H9 (cell line): ENCODE data around the gene SPTSSB. TPM values are rescaled to one million over a fixed set of nuclear protein-coding genes. Genes with fewer than 3 reads are reported as not detected.

Experiments
- DNase-seq: peaks from one replicate; pipeline ENCODE4 v3.0.0-alpha.2; 2017
- H2AFZ ChIP-seq: one replicate; pipeline ENCODE4 v1.6.1; 2013; ENCODE audit warnings: mild to moderate bottlenecking, low read length, control low read depth, moderate library complexity
- H2AK5ac ChIP-seq: 2 replicates; pipeline ENCODE4 v1.6.1; 2013; ENCODE audit warnings: low read length, control low read depth, mixed read lengths; ENCODE audit not compliant: insufficient read length
- H2BK120ac ChIP-seq: one replicate; pipeline ENCODE4 v1.6.1; 2013; ENCODE audit warnings: low read depth, mild to moderate bottlenecking, low read length, control low read depth, inconsistent platforms; ENCODE audit not compliant: poor library complexity, severe bottlenecking
- H2BK12ac ChIP-seq: 2 replicates; pipeline ENCODE4 v1.6.1; 2013; ENCODE audit warnings: low read length, control low read depth, mixed read lengths, low read depth; ENCODE audit not compliant: insufficient read length
- H2BK15ac ChIP-seq: 2 replicates; pipeline ENCODE4 v1.6.1; 2013; ENCODE audit warnings: low read depth, low read length, control low read depth
- H2BK20ac ChIP-seq: one replicate; pipeline ENCODE4 v1.6.1; 2013; ENCODE audit warnings: low read depth, mild to moderate bottlenecking, low read length, control low read depth, inconsistent platforms; ENCODE audit not compliant: poor library complexity, severe bottlenecking
- H2BK5ac ChIP-seq: 2 replicates; pipeline ENCODE4 v1.6.1; 2013; ENCODE audit warnings: low read length, control low read depth, mixed read lengths; ENCODE audit not compliant: insufficient read length
- H3K14ac ChIP-seq: 2 replicates; pipeline ENCODE4 v1.6.1; 2013; ENCODE audit warnings: low read length, control low read depth; ENCODE audit not compliant: insufficient read depth
- H3K18ac ChIP-seq: 2 replicates; pipeline ENCODE4 v1.6.1; 2013; ENCODE audit warnings: low read depth, mild to moderate bottlenecking, mixed read lengths, low read length, control low read depth; ENCODE audit not compliant: insufficient read length
- H3K23ac ChIP-seq: 2 replicates; pipeline ENCODE4 v1.6.1; 2013; ENCODE audit warnings: low read length, control low read depth, mixed read lengths, low read depth; ENCODE audit not compliant: insufficient read length
- H3K23me2 ChIP-seq: 2 replicates; pipeline ENCODE4 v1.6.1; 2013; ENCODE audit warnings: low read depth, mild to moderate bottlenecking, mixed read lengths, low read length, control low read depth; ENCODE audit not compliant: insufficient read length, poor library complexity, severe bottlenecking
- H3K27ac ChIP-seq: 2 replicates; pipeline ENCODE4 v1.5.1; 2013; ENCODE audit warnings: low read length, control low read depth, mixed read lengths, low read depth; ENCODE audit not compliant: insufficient read length
- H3K27me3 ChIP-seq: 2 replicates; pipeline ENCODE4 v1.6.1; 2013; ENCODE audit warnings: low read length, control low read depth, inconsistent platforms; ENCODE audit not compliant: insufficient read depth
- H3K4ac ChIP-seq: 2 replicates; pipeline ENCODE4 v1.6.1; 2013; ENCODE audit warnings: low read depth, mild to moderate bottlenecking, control low read depth, inconsistent platforms, low read length, moderate library complexity
- H3K4me1 ChIP-seq: 2 replicates; pipeline ENCODE4 v1.6.1; 2013; ENCODE audit warnings: low read length, control low read depth, inconsistent platforms; ENCODE audit not compliant: insufficient read depth
- H3K4me2 ChIP-seq: 2 replicates; pipeline ENCODE4 v1.6.1; 2013; ENCODE audit warnings: low read length, control low read depth, mixed read lengths; ENCODE audit not compliant: insufficient read length, insufficient read depth
- H3K56ac ChIP-seq: 2 replicates; pipeline ENCODE4 v1.6.1; 2013; ENCODE audit warnings: low read depth, mild to moderate bottlenecking, mixed read lengths, low read length, control low read depth; ENCODE audit not compliant: insufficient read length
- H3K79me1 ChIP-seq: 2 replicates; pipeline ENCODE4 v1.6.1; 2013; ENCODE audit warnings: low read depth, mild to moderate bottlenecking, moderate library complexity, low read length, control low read depth, inconsistent platforms; ENCODE audit not compliant: insufficient read depth, poor library complexity, severe bottlenecking
- H3K79me2 ChIP-seq: 2 replicates; pipeline ENCODE4 v1.6.1; 2013; ENCODE audit warnings: low read length, control low read depth, inconsistent platforms; ENCODE audit not compliant: insufficient read depth
- H3K9ac ChIP-seq: 2 replicates; pipeline ENCODE4 v1.6.1; 2013; ENCODE audit warnings: low read length, control low read depth, mixed read lengths; ENCODE audit not compliant: insufficient read length; ENCODE audit errors: extremely low read depth
- H3K9me3 ChIP-seq: one replicate; pipeline ENCODE4 v1.6.1; 2013; ENCODE audit warnings: low read depth, low read length, inconsistent platforms; ENCODE audit not compliant: control insufficient read depth
- H3T11ph ChIP-seq: one replicate; pipeline ENCODE4 v1.6.1; 2013; ENCODE audit warnings: mild to moderate bottlenecking, low read length, control low read depth, inconsistent platforms
- H4K20me1 ChIP-seq: one replicate; pipeline ENCODE4 v1.6.1; 2013; ENCODE audit not compliant: control insufficient read depth, insufficient read length, insufficient read depth
- H4K5ac ChIP-seq: 2 replicates; pipeline ENCODE4 v1.6.1; 2013; ENCODE audit warnings: low read depth, mild to moderate bottlenecking, mixed read lengths, low read length, control low read depth; ENCODE audit not compliant: insufficient read length
- H4K8ac ChIP-seq: replicated peaks from 2 replicates; pipeline ENCODE4 v1.6.1; 2013; ENCODE audit warnings: low read length, control low read depth, mixed read lengths, low read depth; ENCODE audit not compliant: insufficient read length
- H4K91ac ChIP-seq: 2 replicates; pipeline ENCODE4 v1.6.1; 2013; ENCODE audit warnings: low read depth, mild to moderate bottlenecking, moderate library complexity, mixed read lengths, low read length, control low read depth; ENCODE audit not compliant: insufficient read length
- H3K27ac Mint-ChIP-seq, 3 experiments: 2 replicates in 2 of 3; 3 replicates in 1 of 3; pipeline ENCODE4 v1.8.0; 2020 to 2021; ENCODE audit warnings: mixed read lengths in 3 of 3, mild to moderate bottlenecking in 1 of 3, moderate library complexity in 1 of 3
- H3K27me3 Mint-ChIP-seq: 2 replicates; pipeline ENCODE4 v1.8.0; 2021; ENCODE audit warnings: low read depth, mild to moderate bottlenecking, moderate library complexity, mixed read lengths
- H3K36me3 Mint-ChIP-seq, 3 experiments: 2 replicates in 2 of 3; 3 replicates in 1 of 3; pipeline ENCODE4 v1.8.0; 2020 to 2021; ENCODE audit warnings: low read depth in 3 of 3, mixed read lengths in 3 of 3; ENCODE audit not compliant: insufficient read depth in 1 of 3
- H3K4me1 Mint-ChIP-seq, 2 experiments: 2 replicates each; pipeline ENCODE4 v1.8.0; 2020; ENCODE audit warnings: mixed read lengths in 2 of 2
- H3K4me3 Mint-ChIP-seq, 2 experiments: 2 replicates in 1 of 2; 3 replicates in 1 of 2; pipeline ENCODE4 v1.8.0; 2020 to 2021; ENCODE audit warnings: mild to moderate bottlenecking in 2 of 2, mixed read lengths in 2 of 2, moderate library complexity in 1 of 2
- H3K9me3 Mint-ChIP-seq, 2 experiments: 2 replicates in 1 of 2; 3 replicates in 1 of 2; pipeline ENCODE4 v1.8.0; 2020; ENCODE audit warnings: mild to moderate bottlenecking in 2 of 2, mixed read lengths in 2 of 2, moderate library complexity in 1 of 2
- WGBS: extraction: QIAGEN DNeasy Blood & Tissue Kit; methylation state at CpG from one replicate; pipeline ENCODE4 v1.1.7; 2013; ENCODE audit warnings: missing lambda C conversion rate, low lambda C conversion rate, mixed read lengths; ENCODE audit not compliant: insufficient read length; ENCODE audit errors: extremely low coverage; 5-methylcytosine and 5-hydroxymethylcytosine counted together
- total RNA-seq: library from RNA; stranded (reverse); gene quantifications from 2 replicates; pipeline ENCODE4 v1.2.1, GENCODE V29; 2021
- TF ChIP-seq, protein P1 (sequence below): fragments of 200-600 bp; sonication (generic); conservative IDR thresholded peaks from 3 replicates; pipeline ENCODE4 v1.8.0; 2021; ENCODE audit warnings: antibody characterized with exemption, mild to moderate bottlenecking

Gene SPTSSB
- total RNA-seq, 1 experiment from 2014 or later: 3.5 TPM

DNA sequence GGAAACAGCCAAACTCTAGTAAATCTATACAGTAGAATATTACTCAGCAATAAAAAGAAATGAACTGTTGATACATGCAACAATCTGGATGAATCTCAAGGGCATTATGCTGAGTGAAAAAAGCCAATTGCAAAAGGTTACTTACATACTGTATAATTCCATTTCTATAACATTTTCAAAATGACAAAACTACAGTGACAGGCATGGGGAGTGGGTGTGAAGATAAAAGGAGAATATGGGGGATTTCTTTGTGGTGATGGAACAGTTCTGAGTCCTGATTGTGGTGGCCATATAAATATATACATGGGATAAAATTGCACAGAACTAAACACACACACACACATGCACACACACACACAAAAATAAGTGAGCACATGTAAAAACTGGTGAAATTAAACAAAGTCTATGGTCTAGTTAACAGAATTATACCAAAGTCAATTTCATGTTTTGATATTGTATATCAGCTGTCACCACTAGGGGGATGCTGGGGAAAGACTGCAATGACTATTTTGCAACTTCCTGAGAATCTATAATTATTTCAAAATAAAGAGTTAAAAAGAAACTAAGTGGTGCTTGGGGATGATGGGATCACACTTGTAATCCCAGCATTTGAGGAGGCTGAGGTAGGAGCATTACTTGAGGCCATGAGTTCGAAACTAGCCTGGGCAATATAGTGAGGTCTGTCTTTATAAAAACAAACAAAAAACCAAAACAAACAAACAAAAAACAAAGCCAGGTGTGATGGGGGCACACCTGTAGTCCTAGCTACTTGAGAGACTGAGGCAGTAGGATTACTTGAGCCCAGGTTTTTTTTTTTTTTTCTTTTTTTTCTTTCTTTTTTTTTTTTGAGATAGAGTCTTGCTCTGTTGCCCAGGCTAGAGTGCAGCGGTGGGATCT is 66.0 kb downstream of the SPTSSB start:
- TF ChIP-seq, protein P1, sequence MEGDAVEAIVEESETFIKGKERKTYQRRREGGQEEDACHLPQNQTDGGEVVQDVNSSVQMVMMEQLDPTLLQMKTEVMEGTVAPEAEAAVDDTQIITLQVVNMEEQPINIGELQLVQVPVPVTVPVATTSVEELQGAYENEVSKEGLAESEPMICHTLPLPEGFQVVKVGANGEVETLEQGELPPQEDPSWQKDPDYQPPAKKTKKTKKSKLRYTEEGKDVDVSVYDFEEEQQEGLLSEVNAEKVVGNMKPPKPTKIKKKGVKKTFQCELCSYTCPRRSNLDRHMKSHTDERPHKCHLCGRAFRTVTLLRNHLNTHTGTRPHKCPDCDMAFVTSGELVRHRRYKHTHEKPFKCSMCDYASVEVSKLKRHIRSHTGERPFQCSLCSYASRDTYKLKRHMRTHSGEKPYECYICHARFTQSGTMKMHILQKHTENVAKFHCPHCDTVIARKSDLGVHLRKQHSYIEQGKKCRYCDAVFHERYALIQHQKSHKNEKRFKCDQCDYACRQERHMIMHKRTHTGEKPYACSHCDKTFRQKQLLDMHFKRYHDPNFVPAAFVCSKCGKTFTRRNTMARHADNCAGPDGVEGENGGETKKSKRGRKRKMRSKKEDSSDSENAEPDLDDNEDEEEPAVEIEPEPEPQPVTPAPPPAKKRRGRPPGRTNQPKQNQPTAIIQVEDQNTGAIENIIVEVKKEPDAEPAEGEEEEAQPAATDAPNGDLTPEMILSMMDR: peak; percentile 76
- Histone ChIP-seq H3T11ph (no peak overlapping the region), H2AFZ (no peak overlapping the region), H3K23ac (no peak overlapping the region), H3K18ac (no peak overlapping the region), H3K4me2 (no peak overlapping the region), H4K20me1 (no peaks in the 10 kb centered on the region), H3K23me2 (no peaks in the 10 kb centered on the region), H3K79me2 (no peaks in the 10 kb centered on the region), H2BK20ac (no peak overlapping the region), H3K4ac (no peak overlapping the region), H4K5ac (no peak overlapping the region), H3K14ac (no peak overlapping the region), H3K4me1 (no peaks in the 10 kb centered on the region), H2BK12ac (no peak overlapping the region), H2BK5ac (no peak overlapping the region), H4K91ac (no peak overlapping the region), H3K79me1 (no peaks in the 10 kb centered on the region), H3K27me3 (no peaks in the 10 kb centered on the region; the same call in 1 of the 2 replicates), H3K56ac (no peak overlapping the region), H3K9ac (no peak overlapping the region), H3K27ac (no peak overlapping the region), H2BK120ac (no peak overlapping the region), H2BK15ac (no peak overlapping the region), H3K9me3 (no peaks in the 10 kb centered on the region), H2AK5ac (no peak overlapping the region), H4K8ac (no peak overlapping the region)
- WGBS: no CpG with 5 or more reads among the region's 2 CpGs
- Mint-ChIP-seq H3K27ac (no peak overlapping the region), H3K27me3 (no peaks in the 10 kb centered on the region), H3K36me3 (peaks cover 0 to 9% (median 0%) of the 10 kb centered on the region in 3 experiments; a peak in 1 of 7 replicates), H3K4me1 (peaks cover 2 to 3% of the 10 kb centered on the region in 2 experiments), H3K4me3 (no peak overlapping the region), H3K9me3 (no peaks in the 10 kb centered on the region; a peak in 4 of 5 replicates)
- no peak for DNase-seq
